D721Med (cell line): ENCODE data around the gene TMEM92.

ENCODE experiments used
- DNase-seq: peaks from one replicate; pipeline ENCODE4 v3.0.0; 2011; ENCODE audit warnings: low spot score; ENCODE audit not compliant: insufficient read length
- FAIRE-seq: peaks from 2 replicates; lab custom pipeline; 2011; peaks lifted over from hg19 to GRCh38; lab: Jason Lieb, UNC
- CTCF ChIP-seq: IDR thresholded peaks from 2 replicates; pipeline ENCODE4 v1.5.1; 2012; ENCODE audit warnings: mild to moderate bottlenecking, control low read depth; ENCODE audit not compliant: insufficient read depth; ENCODE audit errors: missing control alignments

TMEM92 gene

GRCh38 chr17:50274142-50274896, at the start of gene TMEM92:
TMEM92 (plus strand) TSS chr17:50274466; CDS start chr17:50274502, 36 bp downstream.
- no peak for TF ChIP-seq CTCF
- no peak for DNase-seq
- FAIRE-seq, result no peak

- FAIRE-seq, result no peak
- TF ChIP-seq CTCF, result no peak
- no peak for DNase-seq
Measured at GRCh38 chr17:50225701-50226240, 48.5 kb upstream of the TMEM92 start.

GRCh38 chr17:50234581-50234980, 39.7 kb upstream of the TMEM92 start:
- FAIRE-seq (no peak), DNase-seq (no peak)
- no peak for TF ChIP-seq CTCF

GRCh38 chr17:50237901-50238300, 36.4 kb upstream of the TMEM92 start:
- no peak for TF ChIP-seq CTCF
- DNase-seq, result no peak
- no peak for FAIRE-seq

- FAIRE-seq (no peak), DNase-seq (no peak)
- no peak for TF ChIP-seq CTCF
Measured at GRCh38 chr17:50238601-50239280, 35.5 kb upstream of the TMEM92 start.

GRCh38 chr17:50239937-50240336, 34.3 kb upstream of the TMEM92 start:
- no peak for FAIRE-seq
- DNase-seq, result no peak
- TF ChIP-seq CTCF, result no peak
